ENCODE measurements around the gene PLPPR5.

- no peak for TF ChIP-seq REST (IDR thresholded peaks at IDR 0.05; ENCODE audit: low read depth, low read length)
- TF ChIP-seq IRF3 (IDR thresholded peaks at IDR 0.05) = no peak
Observed at GRCh38 chr1:98932184-98932583, 72.5 kb downstream of the PLPPR5 start.

Measured in GM12878 (cell line).